Mammary epithelial cell (primary cell): Measurements from ENCODE around the gene CABLES1.

Source experiments
- EZH2 ChIP-seq: IDR thresholded peaks from 2 replicates; pipeline ENCODE4 v1.6.1; 2012; ENCODE audit warnings: low read length, inconsistent platforms, borderline replicate concordance
- TF ChIP-seq, protein P1 (sequence below), 2 donors: IDR thresholded peaks in 1 of 2; conservative IDR thresholded peaks in 1 of 2; 2 replicates each; pipeline ENCODE4 v1.5.1; 2011 to 2012; ENCODE audit warnings: inconsistent platforms in 2 of 2, low read length in 2 of 2, mild to moderate bottlenecking in 2 of 2, control low read depth in 1 of 2, low read depth in 1 of 2; ENCODE audit not compliant: insufficient read depth in 1 of 2; ENCODE audit errors: extremely low read depth in 1 of 2

DNA sequence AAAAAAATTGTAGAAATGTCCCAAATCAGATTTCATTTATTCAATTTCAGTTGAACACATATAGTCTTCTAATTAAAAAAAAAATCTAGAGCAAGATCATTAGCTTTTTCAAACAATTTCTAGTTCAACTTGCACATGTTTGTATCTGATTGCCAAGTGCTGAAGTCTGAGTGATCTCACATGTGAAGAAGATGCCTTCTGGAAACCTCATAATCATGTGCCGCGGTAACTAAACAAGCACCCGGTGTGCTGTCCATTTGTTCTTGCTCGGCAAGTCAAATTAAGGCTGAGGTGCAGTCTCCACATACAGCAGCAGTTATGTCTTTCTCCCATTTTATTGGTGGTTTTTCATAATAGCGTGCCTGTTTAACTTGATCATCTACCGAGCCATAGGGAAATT, 18.7 kb downstream of the CABLES1 start:
- no peak for TF ChIP-seq EZH2
- TF ChIP-seq, protein P1, sequence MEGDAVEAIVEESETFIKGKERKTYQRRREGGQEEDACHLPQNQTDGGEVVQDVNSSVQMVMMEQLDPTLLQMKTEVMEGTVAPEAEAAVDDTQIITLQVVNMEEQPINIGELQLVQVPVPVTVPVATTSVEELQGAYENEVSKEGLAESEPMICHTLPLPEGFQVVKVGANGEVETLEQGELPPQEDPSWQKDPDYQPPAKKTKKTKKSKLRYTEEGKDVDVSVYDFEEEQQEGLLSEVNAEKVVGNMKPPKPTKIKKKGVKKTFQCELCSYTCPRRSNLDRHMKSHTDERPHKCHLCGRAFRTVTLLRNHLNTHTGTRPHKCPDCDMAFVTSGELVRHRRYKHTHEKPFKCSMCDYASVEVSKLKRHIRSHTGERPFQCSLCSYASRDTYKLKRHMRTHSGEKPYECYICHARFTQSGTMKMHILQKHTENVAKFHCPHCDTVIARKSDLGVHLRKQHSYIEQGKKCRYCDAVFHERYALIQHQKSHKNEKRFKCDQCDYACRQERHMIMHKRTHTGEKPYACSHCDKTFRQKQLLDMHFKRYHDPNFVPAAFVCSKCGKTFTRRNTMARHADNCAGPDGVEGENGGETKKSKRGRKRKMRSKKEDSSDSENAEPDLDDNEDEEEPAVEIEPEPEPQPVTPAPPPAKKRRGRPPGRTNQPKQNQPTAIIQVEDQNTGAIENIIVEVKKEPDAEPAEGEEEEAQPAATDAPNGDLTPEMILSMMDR (conservative IDR thresholded peaks at IDR 0.05 in 1 of 2, IDR thresholded peaks at IDR 0.05 in 1 of 2; ENCODE audit: extremely low read depth in 1 of 2, insufficient read depth in 1 of 2, low read depth in 1 of 2, low read length in 2 of 2): no peak
